ENCODE measurements around the gene GPR135. TPM values are rescaled to one million over a fixed set of nuclear protein-coding genes. Genes with fewer than 3 reads are reported as not detected.
"Not testable (repeated sequence)": the region's sequence is repeated elsewhere in the genome, so short reads cannot be mapped to it uniquely, and the experiment has no call there.

The GPR135 gene
- total RNA-seq, 4 donors from 2014 or later: 1.5 to 7.4 (median 5.2) TPM; not detected in 1

- in situ Hi-C loops (cut with MboI; ENCODE audit: low pct_ligation_motif_present in 1 of 4, low pct_unique_long_range_greater_than_20kb in 1 of 4, low sequenced_read_pairs in 3 of 4) (loop anchor here in 1 of 4 donors (25.0 kb wide), 1 partner anchor 968 kb away; no protein-coding TSS in a partner anchor), intact Hi-C loops (cut with DNase I; ENCODE audit: low total_unique reads) (no loop called here)
- no peaks in the 10 kb centered on the region for H3K27me3 ChIP-seq
- H3K27ac ChIP-seq: no peak overlapping the region
- no peaks in the 10 kb centered on the region for H3K9me3 ChIP-seq
- H3K36me3 ChIP-seq: no peaks in the 10 kb centered on the region
- H3K4me3 ChIP-seq: no peak overlapping the region
- no peak for DNase-seq
- H3K4me1 ChIP-seq: no peaks in the 10 kb centered on the region
- 97 to 100% methylated on average over 1 of the region's 1 CpG for WGBS, 2 donors (ENCODE audit: low coverage in 1 of 2)
- no peak for TF ChIP-seq CTCF (IDR thresholded peaks at IDR 0.05)
Measured at GRCh38 chr14:59455411-59455810, 9.8 kb downstream of the GPR135 start.

GRCh38 chr14:59454139-59454538, 11.0 kb downstream of the GPR135 start:
- H3K27me3 ChIP-seq: no peaks in the 10 kb centered on the region
- no peaks in the 10 kb centered on the region for H3K4me1 ChIP-seq
- no peak for DNase-seq
- in situ Hi-C loops (cut with MboI; ENCODE audit: low pct_ligation_motif_present in 1 of 4, low pct_unique_long_range_greater_than_20kb in 1 of 4, low sequenced_read_pairs in 3 of 4) (loop anchor here in 1 of 4 donors (25.0 kb wide), 1 partner anchor 967 kb away; no protein-coding TSS in a partner anchor), intact Hi-C loops (cut with DNase I; ENCODE audit: low total_unique reads) (no loop called here)
- no peak overlapping the region for H3K27ac ChIP-seq
- no peak overlapping the region for H3K4me3 ChIP-seq
- TF ChIP-seq POLR2A (IDR thresholded peaks at IDR 0.05): no peak
- TF ChIP-seq EP300 (IDR thresholded peaks at IDR 0.05; ENCODE audit: low read depth): no peak
- no peak for TF ChIP-seq CTCF (IDR thresholded peaks at IDR 0.05)
- no peak for TF ChIP-seq POLR2AphosphoS5 (IDR thresholded peaks at IDR 0.05)
- H3K36me3 ChIP-seq: no peaks in the 10 kb centered on the region
- 64 to 84% methylated on average over 2 of the region's 2 CpGs for WGBS, 2 donors (ENCODE audit: low coverage in 1 of 2)
- H3K9me3 ChIP-seq: no peaks in the 10 kb centered on the region

GRCh38 chr14:59451849-59452248, 13.3 kb downstream of the GPR135 start:
- intact Hi-C loops (cut with DNase I; ENCODE audit: low total_unique reads): loop anchor here (2.0 kb wide), 1 partner anchor 45 kb away; no protein-coding TSS in a partner anchor
- no peaks in the 10 kb centered on the region for H3K4me1 ChIP-seq
- TF ChIP-seq POLR2A (IDR thresholded peaks at IDR 0.05) (no peak), EP300 (IDR thresholded peaks at IDR 0.05; ENCODE audit: low read depth) (no peak), POLR2AphosphoS5 (IDR thresholded peaks at IDR 0.05) (no peak), CTCF (IDR thresholded peaks at IDR 0.05) (no peak)
- DNase-seq: no peak
- 96 to 100% methylated on average over 1 of the region's 1 CpG for WGBS, 2 donors (ENCODE audit: low coverage in 1 of 2)
- in situ Hi-C loops (cut with MboI; ENCODE audit: low pct_ligation_motif_present in 1 of 4, low pct_unique_long_range_greater_than_20kb in 1 of 4, low sequenced_read_pairs in 3 of 4): loop anchor here in 1 of 4 donors (25.0 kb wide), 1 partner anchor 965 kb away; no protein-coding TSS in a partner anchor
- H3K9me3 ChIP-seq: no peaks in the 10 kb centered on the region
- no peaks in the 10 kb centered on the region for H3K36me3 ChIP-seq
- H3K27me3 ChIP-seq: no peaks in the 10 kb centered on the region
- H3K27ac ChIP-seq: no peak overlapping the region
- H3K4me3 ChIP-seq: no peak overlapping the region

GRCh38 chr14:59450716-59451115, 14.5 kb downstream of the GPR135 start:
- 95 to 100% methylated on average over 3 of the region's 3 CpGs for WGBS, 2 donors (ENCODE audit: low coverage in 1 of 2)
- no peak for TF ChIP-seq POLR2A (IDR thresholded peaks at IDR 0.05)
- TF ChIP-seq CTCF (IDR thresholded peaks at IDR 0.05): no peak
- TF ChIP-seq POLR2AphosphoS5 (IDR thresholded peaks at IDR 0.05): no peak
- no peak for TF ChIP-seq EP300 (IDR thresholded peaks at IDR 0.05; ENCODE audit: low read depth)
- in situ Hi-C loops (cut with MboI; ENCODE audit: low pct_ligation_motif_present in 1 of 4, low pct_unique_long_range_greater_than_20kb in 1 of 4, low sequenced_read_pairs in 3 of 4): loop anchor here in 1 of 4 donors (25.0 kb wide), 1 partner anchor 963 kb away; no protein-coding TSS in a partner anchor
- DNase-seq: no peak
- H3K4me3 ChIP-seq: no peak overlapping the region
- no peaks in the 10 kb centered on the region for H3K4me1 ChIP-seq
- H3K9me3 ChIP-seq: no peaks in the 10 kb centered on the region
- no peak overlapping the region for H3K27ac ChIP-seq
- H3K36me3 ChIP-seq: no peaks in the 10 kb centered on the region
- no peaks in the 10 kb centered on the region for H3K27me3 ChIP-seq
- intact Hi-C loops (cut with DNase I; ENCODE audit: low total_unique reads): no loop called here

- WGBS, 2 donors (ENCODE audit: low coverage in 1 of 2): 70 to 91% methylated on average over 2 of the region's 2 CpGs
- H3K27ac ChIP-seq; H3K36me3 ChIP-seq; H3K9me3 ChIP-seq; H3K4me1 ChIP-seq; DNase-seq; H3K4me3 ChIP-seq; H3K27me3 ChIP-seq; intact Hi-C loops (cut with DNase I; ENCODE audit: low total_unique reads): not testable (repeated sequence)
- in situ Hi-C loops (cut with MboI; ENCODE audit: low pct_ligation_motif_present in 1 of 4, low pct_unique_long_range_greater_than_20kb in 1 of 4, low sequenced_read_pairs in 3 of 4): loop anchor here in 1 of 4 donors (10.0 kb wide), 1 partner anchor 324 kb away; no protein-coding TSS in a partner anchor
Measured at GRCh38 chr14:59448673-59449072, 16.5 kb downstream of the GPR135 start.
